ENCODE results near the gene OR5T1.

Gene OR5T1

DNA sequence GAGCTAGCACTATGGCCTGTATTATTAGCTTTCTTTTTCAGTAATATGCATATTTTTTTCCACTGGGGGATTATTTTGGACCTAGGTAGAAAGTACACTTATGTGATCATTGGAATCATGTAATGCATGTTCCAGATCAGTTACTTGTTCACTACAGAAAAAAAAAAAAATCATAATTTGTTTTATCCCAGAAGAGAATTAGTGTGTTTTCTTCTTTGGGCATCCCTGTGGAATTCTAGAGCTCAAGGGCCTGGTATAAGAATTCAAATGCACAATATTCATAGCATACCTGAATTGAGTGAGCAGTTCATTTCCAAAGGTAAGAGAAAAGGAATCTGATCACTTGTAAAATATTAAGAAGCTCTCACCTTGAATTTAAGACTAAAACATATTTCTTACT, at the start of gene OR5T1:
Gene OR5T1, plus strand, starts transcription at position 301 of the 400 bp plus-strand sequence. CDS start 1,485 bp downstream, outside the sequence.
- no peak for DNase-seq

DNA sequence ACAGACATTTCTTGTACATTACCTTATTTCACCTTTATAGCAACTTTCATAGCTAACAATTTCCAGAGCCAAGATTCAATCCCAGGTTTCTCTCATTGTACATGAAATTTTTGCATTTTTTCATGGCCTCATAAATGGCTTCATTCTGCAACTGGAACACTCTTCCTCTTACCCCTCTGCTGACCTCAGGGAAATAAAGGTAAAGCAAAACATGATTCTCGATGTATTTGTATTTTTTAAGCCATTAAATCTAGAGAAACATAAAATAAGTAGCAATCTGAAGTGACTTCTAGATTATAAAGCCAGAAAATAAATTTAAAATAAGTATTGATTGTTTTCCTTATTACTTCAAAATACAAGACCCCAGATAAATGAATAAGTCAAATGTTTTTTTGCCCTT, 39.8 kb upstream of the OR5T1 start, which contains the start of gene OR5T2:
Gene OR5T2, minus strand, starts transcription at position 101 of the 400 bp plus-strand sequence. CDS start 1,193 bp downstream, outside the sequence.
- DNase-seq: no peak

DNA sequence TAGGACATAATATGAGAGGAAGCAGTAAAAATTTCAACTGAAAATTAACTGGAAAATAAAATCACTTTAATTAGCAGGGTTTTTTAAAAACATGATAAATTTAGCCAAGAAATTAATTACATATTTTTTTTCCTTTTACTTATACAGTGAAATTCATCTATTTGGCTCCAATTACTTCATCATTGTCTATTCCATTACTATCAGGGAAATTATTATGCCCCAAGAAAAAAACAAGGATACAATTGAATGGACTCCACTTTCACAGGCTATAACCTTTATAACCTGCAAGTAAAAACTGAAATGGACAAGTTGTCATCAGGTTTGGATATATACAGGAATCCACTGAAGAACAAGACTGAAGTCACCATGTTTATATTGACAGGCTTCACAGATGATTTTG, 22.0 kb upstream of the OR5T1 start, which contains the start of gene OR5T3:
Gene OR5T3, plus strand, starts transcription at position 301 of the 400 bp plus-strand sequence. Its CDS starts 0 bp downstream, at position 301.
- DNase-seq: no peak

DNA sequence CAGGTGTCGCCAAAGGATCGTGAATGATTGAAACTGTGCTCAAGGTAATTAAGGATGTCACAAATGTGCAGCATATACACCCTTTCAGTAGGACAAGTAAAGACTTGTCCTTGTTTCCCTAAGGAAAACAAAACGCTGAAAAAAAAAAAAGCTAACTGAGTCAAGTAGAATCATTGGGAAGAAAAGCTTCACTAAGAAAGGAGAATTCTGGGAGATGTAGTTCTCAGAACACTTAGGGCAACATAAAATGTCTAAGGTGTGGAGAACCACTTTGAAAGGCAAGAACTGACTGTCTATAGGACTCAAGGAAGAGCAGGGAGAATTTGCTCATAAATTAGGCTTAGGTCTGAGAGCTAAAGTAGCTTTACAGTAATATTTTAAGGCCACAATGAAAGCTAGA, 2.9 kb upstream of the OR5T1 start:
- no peak for DNase-seq

DNA sequence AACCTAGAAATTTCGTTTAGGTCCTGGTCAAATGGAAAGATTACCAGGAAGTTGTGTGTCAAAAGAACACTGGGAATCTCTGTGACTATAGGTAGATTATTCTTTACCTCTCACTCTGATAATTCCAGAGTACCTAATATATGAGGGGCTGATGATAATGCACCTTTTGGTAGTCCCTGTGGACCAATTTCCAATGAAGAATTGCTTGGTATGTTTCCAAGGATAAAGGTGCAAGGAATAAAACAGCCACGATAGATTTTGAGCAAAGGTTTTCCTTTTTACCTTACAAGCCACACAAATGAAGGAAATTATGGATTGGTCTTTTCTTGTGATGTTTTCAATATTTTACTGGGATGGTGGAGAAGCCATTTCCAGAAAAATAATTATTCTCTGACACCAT, 18.2 kb downstream of the OR5T1 start, which contains the start of gene OR8H1:
Gene OR8H1, minus strand, starts transcription at position 101 of the 400 bp plus-strand sequence. CDS start 1,192 bp downstream, outside the sequence.
- DNase-seq: no peak

DNA sequence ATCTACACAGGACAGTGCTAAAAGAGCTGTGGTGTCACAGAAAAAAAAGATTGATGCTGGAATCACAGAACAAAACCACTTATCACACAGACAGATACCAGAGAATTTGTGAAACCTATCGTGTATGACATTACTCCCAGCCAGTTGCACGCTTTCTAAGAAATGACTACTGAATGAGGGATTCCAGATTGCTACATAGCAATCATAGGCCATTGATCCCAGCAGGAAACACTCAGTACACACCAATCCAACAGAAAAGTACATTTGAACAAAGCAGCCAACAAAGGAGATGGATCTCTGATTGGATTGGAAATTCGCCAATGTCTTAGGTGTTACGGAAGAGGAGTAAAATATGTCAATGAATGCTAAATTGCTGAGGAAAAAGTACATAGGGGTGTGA, 22.9 kb downstream of the OR5T1 start:
- no peak for DNase-seq

DNA sequence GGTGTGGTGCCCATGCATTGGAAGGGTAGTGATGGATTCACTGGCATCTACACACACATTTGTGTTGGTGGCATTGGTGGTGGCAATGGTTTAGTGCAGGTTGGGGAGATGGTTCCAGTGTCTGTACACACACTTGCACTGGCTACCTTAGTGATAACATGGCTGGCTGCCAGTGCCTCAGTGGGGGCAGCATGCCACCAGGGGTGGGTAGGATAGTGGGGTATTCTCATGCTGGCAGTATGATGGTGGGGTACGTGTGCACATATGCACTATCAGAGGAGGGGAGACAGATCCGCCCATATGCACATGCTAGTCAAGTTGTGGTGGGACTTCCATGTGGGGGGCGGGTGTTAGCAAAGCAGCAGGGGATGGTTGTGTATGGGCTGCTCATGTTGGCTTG, 33.9 kb downstream of the OR5T1 start:
- no peak for DNase-seq

DNA sequence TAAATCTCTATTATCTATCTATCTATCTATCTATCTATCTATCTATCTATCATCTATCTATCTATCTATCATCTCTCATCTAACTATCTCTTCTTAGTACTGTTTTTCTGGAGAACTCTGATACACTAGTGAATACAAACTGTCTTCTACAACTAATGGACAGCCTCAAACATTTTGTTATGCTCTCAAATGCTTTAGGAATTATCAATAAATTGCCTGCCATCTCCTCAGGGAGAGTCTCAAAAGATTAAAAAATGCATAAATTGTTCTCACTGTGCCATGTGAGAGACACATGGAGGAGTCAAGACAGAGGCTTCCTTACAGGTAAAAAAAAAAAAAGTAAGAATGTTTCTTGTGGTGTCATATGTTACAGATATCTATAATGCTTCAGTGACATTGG, 40.9 kb downstream of the OR5T1 start, which contains the start of gene OR8K3:
Gene OR8K3, plus strand, starts transcription at position 301 of the 400 bp plus-strand sequence. CDS start 3,163 bp downstream, outside the sequence.
- no peak for DNase-seq
